Measurements from ENCODE around the gene LRRC18.

DNA sequence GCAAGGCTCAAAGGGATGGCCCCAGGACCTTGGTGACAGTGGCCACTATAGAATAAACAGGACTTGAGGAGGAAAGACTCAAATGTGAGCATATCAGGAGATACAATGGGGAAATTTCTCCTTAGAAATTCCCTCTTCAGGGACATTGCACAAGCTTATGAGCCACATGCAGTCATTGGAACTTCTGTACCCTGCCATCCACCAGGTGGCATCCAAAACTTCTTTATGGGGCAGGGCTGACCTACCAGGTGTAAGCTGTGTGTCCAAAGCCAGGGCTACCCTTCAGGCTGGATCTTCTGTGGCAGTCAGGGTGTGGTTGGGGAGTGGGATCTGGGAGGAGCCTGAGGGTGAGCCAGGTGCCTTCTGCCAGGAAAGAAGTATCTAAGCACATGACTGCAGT lies 36.6 kb upstream of the LRRC18 start:
- TF ChIP-seq, protein P1, sequence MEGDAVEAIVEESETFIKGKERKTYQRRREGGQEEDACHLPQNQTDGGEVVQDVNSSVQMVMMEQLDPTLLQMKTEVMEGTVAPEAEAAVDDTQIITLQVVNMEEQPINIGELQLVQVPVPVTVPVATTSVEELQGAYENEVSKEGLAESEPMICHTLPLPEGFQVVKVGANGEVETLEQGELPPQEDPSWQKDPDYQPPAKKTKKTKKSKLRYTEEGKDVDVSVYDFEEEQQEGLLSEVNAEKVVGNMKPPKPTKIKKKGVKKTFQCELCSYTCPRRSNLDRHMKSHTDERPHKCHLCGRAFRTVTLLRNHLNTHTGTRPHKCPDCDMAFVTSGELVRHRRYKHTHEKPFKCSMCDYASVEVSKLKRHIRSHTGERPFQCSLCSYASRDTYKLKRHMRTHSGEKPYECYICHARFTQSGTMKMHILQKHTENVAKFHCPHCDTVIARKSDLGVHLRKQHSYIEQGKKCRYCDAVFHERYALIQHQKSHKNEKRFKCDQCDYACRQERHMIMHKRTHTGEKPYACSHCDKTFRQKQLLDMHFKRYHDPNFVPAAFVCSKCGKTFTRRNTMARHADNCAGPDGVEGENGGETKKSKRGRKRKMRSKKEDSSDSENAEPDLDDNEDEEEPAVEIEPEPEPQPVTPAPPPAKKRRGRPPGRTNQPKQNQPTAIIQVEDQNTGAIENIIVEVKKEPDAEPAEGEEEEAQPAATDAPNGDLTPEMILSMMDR (IDR thresholded peaks at IDR 0.05): peak in 5 of 6 experiments; percentile 35 to 53 (median 37)
- no peak for TF ChIP-seq POLR2A (IDR thresholded peaks at IDR 0.05)

Data from adrenal gland (tissue), 5 donors.